A549 (cell line): ENCODE data around the gene PDCD6IP. TPM values are rescaled to one million over a fixed set of nuclear protein-coding genes. Genes with fewer than 3 reads are reported as not detected.

ENCODE experiments used
- ATAC-seq, 2 experiments: fragments of 200-7000 bp in 1 of 2; fragments of >200 bp in 1 of 2; cut with Nextera tagmentation in 1 of 2; cut with Tn5 transposase in 1 of 2; 3 replicates each; pipeline versions ENCODE4 v1.8.0 to v1.9.1; 2018 to 2020; ENCODE audit warnings: mild to moderate bottlenecking in 1 of 2, moderate library complexity in 1 of 2
- CTCF ChIA-PET: fragments of 300-600 bp; sonication (Branson Sonifier 250); formaldehyde crosslinking; extraction: SDS; loops from one replicate; lab custom pipeline; 2021; ENCODE audit warnings: antibody characterized with exemption, inconsistent platforms; lab: Yijun Ruan, JAX
- POLR2A ChIA-PET: fragments of 350-600 bp; formaldehyde crosslinking; extraction: SDS; loops from one replicate; lab custom pipeline; 2021; ENCODE audit warnings: antibody characterized with exemption, inconsistent platforms; lab: Yijun Ruan, JAX
- DNase-seq, 2 experiments: peaks; one replicate each; pipeline versions ENCODE4 v3.0.0 to v3.0.0-alpha.2; 2011 to 2016; ENCODE audit warnings: low read depth in 1 of 2, low spot score in 1 of 2
- FAIRE-seq: peaks from 2 replicates; lab custom pipeline; 2011; peaks lifted over from hg19 to GRCh38; lab: Jason Lieb, UNC
- H3K27ac ChIP-seq, 2 experiments: fragments of >200 bp; sonication (Bioruptor Twin); formaldehyde crosslinking; 3 replicates each; pipeline ENCODE4 v1.5.1; 2016 to 2017
- H3K4me1 ChIP-seq: fragments of >200 bp; sonication (Bioruptor Twin); formaldehyde crosslinking; 3 replicates; pipeline ENCODE4 v1.6.1; 2016
- H3K4me2 ChIP-seq: fragments of >200 bp; sonication (Bioruptor Twin); formaldehyde crosslinking; 3 replicates; pipeline ENCODE4 v1.6.1; 2016
- H3K4me3 ChIP-seq: fragments of >200 bp; sonication (Bioruptor Twin); formaldehyde crosslinking; 3 replicates; pipeline ENCODE4 v1.5.1; 2016
- H3K9me3 ChIP-seq: fragments of >200 bp; sonication (Bioruptor Twin); formaldehyde crosslinking; 3 replicates; pipeline ENCODE4 v1.6.1; 2016
- CEBPB ChIP-seq, 2 experiments: fragments of >200 bp in 1 of 2; sonication (Bioruptor Twin) in 1 of 2; formaldehyde crosslinking in 1 of 2; IDR thresholded peaks; 2 replicates each; pipeline ENCODE4 v1.6.1; 2012 to 2016
- CHD2 ChIP-seq: fragments of 150-350 bp; IDR thresholded peaks from 2 replicates; pipeline ENCODE4 v1.6.1; 2014; ENCODE audit warnings: low read length; ENCODE audit not compliant: partially characterized antibody
- EHF ChIP-seq: fragments of 250-450 bp; sonication (Bioruptor Pico); IDR thresholded peaks from 2 replicates; pipeline ENCODE4 v1.5.0; 2020; ENCODE audit warnings: mild to moderate bottlenecking
- ELK1 ChIP-seq: fragments of 150-350 bp; IDR thresholded peaks from 2 replicates; pipeline ENCODE4 v1.6.1; 2014; ENCODE audit warnings: low read depth, mild to moderate bottlenecking, low read length
- EP300 ChIP-seq, 2 experiments: fragments of >200 bp; sonication (Bioruptor Twin); formaldehyde crosslinking; IDR thresholded peaks; 2 replicates in 1 of 2; 3 replicates in 1 of 2; pipeline ENCODE4 v1.6.1; 2016 to 2017
- ESRRA ChIP-seq: fragments of 150-350 bp; IDR thresholded peaks from 2 replicates; pipeline ENCODE4 v1.6.1; 2014; ENCODE audit warnings: mild to moderate bottlenecking, low read length, borderline replicate concordance
- FOSL2 ChIP-seq, 2 experiments: fragments of 450-650 bp in 1 of 2; fragments of >200 bp in 1 of 2; sonication (Bioruptor Twin) in 1 of 2; formaldehyde crosslinking; IDR thresholded peaks; 2 replicates each; pipeline versions ENCODE4 v1.5.0 to v1.6.1; 2016 to 2020; ENCODE audit warnings: mild to moderate bottlenecking in 1 of 2, moderate library complexity in 1 of 2
- FOXS1 ChIP-seq: fragments of 250-450 bp; sonication (Bioruptor Pico); IDR thresholded peaks from 2 replicates; pipeline ENCODE4 v1.5.0; 2020; ENCODE audit warnings: mild to moderate bottlenecking, moderate library complexity
- HOXB13 ChIP-seq: fragments of 250-450 bp; sonication (Bioruptor Pico); IDR thresholded peaks from 2 replicates; pipeline ENCODE4 v1.5.0; 2020; ENCODE audit warnings: low read depth, mild to moderate bottlenecking, moderate library complexity
- HOXB5 ChIP-seq: fragments of 250-450 bp; sonication (Bioruptor Pico); IDR thresholded peaks from 2 replicates; pipeline ENCODE4 v1.5.0; 2020; ENCODE audit warnings: mild to moderate bottlenecking, moderate library complexity
- JUN ChIP-seq, 2 experiments: fragments of >200 bp; sonication (Bioruptor Twin); formaldehyde crosslinking; IDR thresholded peaks; 2 replicates in 1 of 2; 3 replicates in 1 of 2; pipeline ENCODE4 v1.6.1; 2016 to 2017
- JUNB ChIP-seq: fragments of >200 bp; sonication (Bioruptor Twin); formaldehyde crosslinking; IDR thresholded peaks from 2 replicates; pipeline ENCODE4 v1.6.1; 2016
- MAFK ChIP-seq: fragments of 450-650 bp; IDR thresholded peaks from 2 replicates; pipeline ENCODE4 v1.6.1; 2014; ENCODE audit not compliant: partially characterized antibody
- MYC ChIP-seq: IDR thresholded peaks from 2 replicates; pipeline ENCODE4 v1.6.1; 2012; ENCODE audit warnings: mild to moderate bottlenecking, inconsistent platforms, low read length, improper control_type of control experiment, borderline replicate concordance
- NFE2L2 ChIP-seq: fragments of 150-350 bp; conservative IDR thresholded peaks from 2 replicates; pipeline ENCODE4 v1.6.1; 2014; ENCODE audit warnings: low read length
- POLR2AphosphoS2 ChIP-seq: conservative IDR thresholded peaks from 2 replicates; pipeline ENCODE4 v1.6.1; 2012; ENCODE audit warnings: low read length, improper control_type of control experiment, inconsistent platforms
- RAD21 ChIP-seq, 2 experiments: fragments of >200 bp in 1 of 2; sonication (Bioruptor Twin) in 1 of 2; formaldehyde crosslinking in 1 of 2; IDR thresholded peaks in 1 of 2; conservative IDR thresholded peaks in 1 of 2; 2 replicates in 1 of 2; 3 replicates in 1 of 2; pipeline ENCODE4 v1.6.1; 2012 to 2018; ENCODE audit warnings: inconsistent platforms in 1 of 2
- RARB ChIP-seq: fragments of 250-450 bp; sonication (Bioruptor Pico); IDR thresholded peaks from 2 replicates; pipeline ENCODE4 v1.8.0; 2021; ENCODE audit warnings: mild to moderate bottlenecking, moderate library complexity
- RCOR1 ChIP-seq: fragments of 150-350 bp; IDR thresholded peaks from 2 replicates; pipeline ENCODE4 v1.6.1; 2014; ENCODE audit warnings: antibody characterized with exemption, low read length, low read depth
- RFX5 ChIP-seq: fragments of 450-650 bp; IDR thresholded peaks from 2 replicates; pipeline ENCODE4 v1.7.1; 2014; ENCODE audit warnings: antibody characterized with exemption, mild to moderate bottlenecking, moderate library complexity
- TP53 ChIP-seq: fragments of 250-450 bp; sonication (Bioruptor Pico); IDR thresholded peaks from 2 replicates; pipeline ENCODE4 v1.5.0; 2021; ENCODE audit warnings: mild to moderate bottlenecking, moderate library complexity
- USF2 ChIP-seq: fragments of 450-650 bp; IDR thresholded peaks from 2 replicates; pipeline ENCODE4 v1.6.1; 2014; ENCODE audit warnings: antibody characterized with exemption
- ZC3H11A ChIP-seq: fragments of 450-650 bp; IDR thresholded peaks from 2 replicates; pipeline ENCODE4 v1.6.1; 2014; ENCODE audit warnings: antibody characterized with exemption, mild to moderate bottlenecking
- ZSCAN20 ChIP-seq: fragments of 250-450 bp; sonication (Bioruptor Pico); IDR thresholded peaks from 2 replicates; pipeline ENCODE4 v1.8.0; 2022; ENCODE audit warnings: mild to moderate bottlenecking, moderate library complexity
- WGBS: methylation state at CpG from one replicate; pipeline ENCODE4 v1.1.6; 2017; ENCODE audit errors: missing lambda C conversion rate; 5-methylcytosine and 5-hydroxymethylcytosine counted together
- polyA plus RNA-seq, 4 experiments: library from polyadenylated mRNA; depleted of rRNA in 3 of 4; stranded (reverse); fragments of >200 nt; fragmentation: RNase III in 1 of 4; extraction: RNeasy Plus Mini Kit Qiagen cat#74134 plus additional on column Dnase treatment in 1 of 4; gene quantifications; 2 replicates in 3 of 4; 3 replicates in 1 of 4; pipeline ENCODE4 v1.2.3, GENCODE V29; 2011 to 2017
- TF ChIP-seq, protein P1 (sequence below): fragments of >200 bp; sonication (Bioruptor Twin); formaldehyde crosslinking; IDR thresholded peaks from 2 replicates; pipeline ENCODE4 v1.6.1; 2016
- TF ChIP-seq, protein P2 (sequence below): fragments of >200 bp; sonication (Bioruptor Twin); formaldehyde crosslinking; IDR thresholded peaks from 3 replicates; pipeline ENCODE4 v1.6.1; 2016

PDCD6IP gene
- polyA plus RNA-seq, 2 of the 4 experiments (the other 2 are of a cell fraction): 145 to 221 TPM

- DNase-seq (no peak), FAIRE-seq (no peak)
These were observed 48.8 kb upstream of the PDCD6IP start for GRCh38 chr3:33749546-33750210.

GRCh38 chr3:33750211-33750548 lies 48.2 kb upstream of the PDCD6IP start:
- ChIA-PET CTCF (no interaction called here), POLR2A (no interaction called here)
- DNase-seq (no peak), ATAC-seq (no peak), FAIRE-seq (no peak)
- Histone ChIP-seq H3K4me2 (no peak overlapping the region), H3K9me3 (peaks cover 17% of the 10 kb centered on the region), H3K27ac (0 out of 6 replicates have a peak overlapping the region, but pooled peaks of 1 of the 2 experiments have one; percentile 23), H3K4me3 (no peak overlapping the region), H3K4me1 (no peaks in the 10 kb centered on the region)
- TF ChIP-seq CEBPB (IDR thresholded peaks at IDR 0.05): no peak
- no peak for TF ChIP-seq RAD21 (conservative IDR thresholded peaks at IDR 0.05 in 1 of 2, IDR thresholded peaks at IDR 0.05 in 1 of 2)
- TF ChIP-seq RARB (CRISPR knock-in tag): no peak
- TF ChIP-seq EHF (CRISPR knock-in tag): no peak
- TF ChIP-seq ZSCAN20: no peak
- no peak for TF ChIP-seq USF2
- WGBS: 89% methylated on average over 3 of the region's 3 CpGs

More at GRCh38 chr3:33749546-33750210, 48.8 kb upstream of the PDCD6IP start:
- WGBS: 46% methylated on average over 2 of the region's 2 CpGs
- TF ChIP-seq, protein P1, sequence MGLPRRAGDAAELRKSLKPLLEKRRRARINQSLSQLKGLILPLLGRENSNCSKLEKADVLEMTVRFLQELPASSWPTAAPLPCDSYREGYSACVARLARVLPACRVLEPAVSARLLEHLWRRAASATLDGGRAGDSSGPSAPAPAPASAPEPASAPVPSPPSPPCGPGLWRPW: no peak
- TF ChIP-seq ZC3H11A: no peak
- no peak for TF ChIP-seq EP300 (IDR thresholded peaks at IDR 0.05)
- TF ChIP-seq NFE2L2: peak; percentile 70
- TF ChIP-seq CHD2: no peak
- no peak for TF ChIP-seq ZSCAN20
- TF ChIP-seq FOXS1 (CRISPR knock-in tag): no peak
- no peak for TF ChIP-seq ESRRA
- no peak for TF ChIP-seq JUN (IDR thresholded peaks at IDR 0.05)
- no peak for TF ChIP-seq USF2
- peak; percentile 90 for TF ChIP-seq MAFK
- no peak for TF ChIP-seq EHF (CRISPR knock-in tag)
- no peak for TF ChIP-seq TP53 (CRISPR knock-in tag)
- no peak for TF ChIP-seq JUNB
- no peak for TF ChIP-seq ELK1
- TF ChIP-seq FOSL2 (IDR thresholded peaks at IDR 0.05): no peak
- peak; percentile 31 for TF ChIP-seq FOSL2 (CRISPR knock-in tag; IDR thresholded peaks at IDR 0.05)
- TF ChIP-seq CEBPB (IDR thresholded peaks at IDR 0.05): no peak
- no peak for TF ChIP-seq POLR2AphosphoS2
- H3K9me3 ChIP-seq: peaks cover 13% of the 10 kb centered on the region
- POLR2A ChIA-PET: no interaction called here
- CTCF ChIA-PET: interaction anchor here (1.5 kb wide), 1 partner anchor 28 kb away, joined by 5 read pairs; no protein-coding TSS in a partner anchor
- peak overlapping the region in 1 of 2 experiments; percentile 42; a peak in 1 of 6 replicates for H3K27ac ChIP-seq
- no peak overlapping the region for H3K4me3 ChIP-seq
- no peaks in the 10 kb centered on the region for H3K4me1 ChIP-seq
- ATAC-seq: no peak; a peak in 1 of 6 replicates
- H3K4me2 ChIP-seq: no peak overlapping the region

DNA sequence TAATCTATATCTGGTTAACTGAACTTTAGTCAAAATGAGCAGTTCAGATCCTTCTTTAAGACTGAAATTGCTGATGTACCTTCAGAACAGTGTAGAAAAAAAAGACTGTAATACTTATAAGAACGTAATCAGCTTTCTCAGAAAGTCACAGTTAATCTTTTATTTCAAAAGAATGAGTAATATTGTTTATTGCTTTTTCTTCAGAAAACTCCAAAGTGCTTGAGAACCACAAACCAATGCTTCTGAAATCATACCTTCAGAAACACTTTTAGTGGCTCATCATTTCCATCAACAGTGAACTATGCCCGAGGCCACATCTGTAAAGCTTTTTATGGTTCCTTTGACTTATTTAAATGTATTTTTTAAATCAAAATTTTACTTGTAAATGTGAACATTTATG lies 47.1 kb upstream of the PDCD6IP start:
- TF ChIP-seq RCOR1 (no peak), FOSL2 (IDR thresholded peaks at IDR 0.05) (no peak), FOSL2 (CRISPR knock-in tag; IDR thresholded peaks at IDR 0.05) (no peak), HOXB5 (no peak), ELK1 (no peak), EP300 (IDR thresholded peaks at IDR 0.05) (no peak), HOXB13 (no peak), MYC (no peak), RFX5 (no peak)
- TF ChIP-seq, protein P2, sequence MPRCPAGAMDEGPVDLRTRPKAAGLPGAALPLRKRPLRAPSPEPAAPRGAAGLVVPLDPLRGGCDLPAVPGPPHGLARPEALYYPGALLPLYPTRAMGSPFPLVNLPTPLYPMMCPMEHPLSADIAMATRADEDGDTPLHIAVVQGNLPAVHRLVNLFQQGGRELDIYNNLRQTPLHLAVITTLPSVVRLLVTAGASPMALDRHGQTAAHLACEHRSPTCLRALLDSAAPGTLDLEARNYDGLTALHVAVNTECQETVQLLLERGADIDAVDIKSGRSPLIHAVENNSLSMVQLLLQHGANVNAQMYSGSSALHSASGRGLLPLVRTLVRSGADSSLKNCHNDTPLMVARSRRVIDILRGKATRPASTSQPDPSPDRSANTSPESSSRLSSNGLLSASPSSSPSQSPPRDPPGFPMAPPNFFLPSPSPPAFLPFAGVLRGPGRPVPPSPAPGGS: no peak
- DNase-seq (no peak), FAIRE-seq (peak; percentile 77), ATAC-seq (no peak)
- no peak overlapping the region for H3K4me2 ChIP-seq
- H3K9me3 ChIP-seq: peaks cover 17% of the 10 kb centered on the region
- H3K4me3 ChIP-seq: no peak overlapping the region
- POLR2A ChIA-PET: no interaction called here
- 64% methylated on average over 2 of the region's 2 CpGs for WGBS
- CTCF ChIA-PET: interaction anchor here (1.3 kb wide), 1 partner anchor 25 kb away, joined by 4 read pairs; no protein-coding TSS in a partner anchor
- no peaks in the 10 kb centered on the region for H3K4me1 ChIP-seq
- H3K27ac ChIP-seq: no peak overlapping the region
